ENCODE results near the gene EIF4B. TPM values are rescaled to one million over a fixed set of nuclear protein-coding genes. Genes with fewer than 3 reads are reported as not detected.

The EIF4B gene
- total and polyA plus RNA-seq, 2 of the 13 experiments (the other 11 are each of a cell fraction or from before 2014, with no cell fraction given), result 416 to 548 TPM

- TF ChIP-seq MTERF4 (CRISPR knock-in tag; IDR thresholded peaks at IDR 0.05) (no peak), MAF1 (CRISPR knock-in tag; IDR thresholded peaks at IDR 0.05; ENCODE audit: borderline replicate concordance) (no peak), SOX13 (IDR thresholded peaks at IDR 0.05) (no peak), SOX13 (CRISPR knock-in tag; conservative IDR thresholded peaks at IDR 0.05 in 1 of 2, IDR thresholded peaks at IDR 0.05 in 1 of 2) (peak in 1 of 2 experiments; percentile 33; a peak in 1 of 4 replicates), ZNF441 (CRISPR knock-in tag; IDR thresholded peaks at IDR 0.05; ENCODE audit: borderline replicate concordance) (no peak), ZNF101 (CRISPR knock-in tag; IDR thresholded peaks at IDR 0.05; ENCODE audit: borderline replicate concordance, low read depth) (no peak), ZNF788 (CRISPR knock-in tag; IDR thresholded peaks at IDR 0.05; ENCODE audit: borderline replicate concordance) (peak; percentile 24; the same call in 1 of the 2 replicates), PAXIP1 (CRISPR knock-in tag; conservative IDR thresholded peaks at IDR 0.05) (peak; percentile 87), ARNTL (CRISPR knock-in tag; IDR thresholded peaks at IDR 0.05) (no peak), ZNF251 (CRISPR knock-in tag; IDR thresholded peaks at IDR 0.05) (no peak), XRCC5 (optimal IDR thresholded peaks at IDR 0.05; ENCODE audit: low read length) (peak; percentile 83), ZNF138 (CRISPR knock-in tag; IDR thresholded peaks at IDR 0.05; ENCODE audit: low read depth) (no peak), ZMYM4 (CRISPR knock-in tag; IDR thresholded peaks at IDR 0.05) (peak; percentile 49; the same call in 1 of the 2 replicates), ZSCAN20 (CRISPR knock-in tag; IDR thresholded peaks at IDR 0.05; ENCODE audit: borderline replicate concordance) (no peak), MBD4 (IDR thresholded peaks at IDR 0.05; ENCODE audit: borderline replicate concordance, low read length) (no peak), HHEX (CRISPR knock-in tag; IDR thresholded peaks at IDR 0.05) (no peak), ELF3 (CRISPR knock-in tag; IDR thresholded peaks at IDR 0.05) (peak; percentile 73), THYN1 (CRISPR knock-in tag; IDR thresholded peaks at IDR 0.05; ENCODE audit: borderline replicate concordance, low read depth) (no peak), POGZ (CRISPR knock-in tag; IDR thresholded peaks at IDR 0.05) (no peak), RFX5 (IDR thresholded peaks at IDR 0.05; ENCODE audit: low read depth, low read length) (no peak), THAP8 (CRISPR knock-in tag; IDR thresholded peaks at IDR 0.05; ENCODE audit: borderline replicate concordance) (no peak), ARNT (IDR thresholded peaks at IDR 0.05) (no peak), EHMT2 (IDR thresholded peaks at IDR 0.05; ENCODE audit: borderline replicate concordance, low read depth, low read length) (no peak), HDAC6 (IDR thresholded peaks at IDR 0.05; ENCODE audit: low read depth, low read length) (no peak), ZNF883 (CRISPR knock-in tag; IDR thresholded peaks at IDR 0.05; ENCODE audit: not compliant biosample characterization) (no peak), ZNF329 (CRISPR knock-in tag; IDR thresholded peaks at IDR 0.05; ENCODE audit: low read depth) (no peak), NFKBIZ (CRISPR knock-in tag; IDR thresholded peaks at IDR 0.05) (no peak), ZNF253 (CRISPR knock-in tag; IDR thresholded peaks at IDR 0.05; ENCODE audit: borderline replicate concordance) (no peak)
Observed at GRCh38 chr12:53061404-53062010, 55.3 kb downstream of the EIF4B start (continued).
